AG20443 (cell line): ENCODE data around the gene ZNF576.
"Not testable (repeated sequence)": the region's sequence is repeated elsewhere in the genome, so short reads cannot be mapped to it uniquely, and the experiment has no call there.

Experiments used
- DNase-seq: peaks from one replicate; pipeline ENCODE4 v3.0.0; 2012; ENCODE audit warnings: low spot score, mixed read lengths

Gene ZNF576

DNA sequence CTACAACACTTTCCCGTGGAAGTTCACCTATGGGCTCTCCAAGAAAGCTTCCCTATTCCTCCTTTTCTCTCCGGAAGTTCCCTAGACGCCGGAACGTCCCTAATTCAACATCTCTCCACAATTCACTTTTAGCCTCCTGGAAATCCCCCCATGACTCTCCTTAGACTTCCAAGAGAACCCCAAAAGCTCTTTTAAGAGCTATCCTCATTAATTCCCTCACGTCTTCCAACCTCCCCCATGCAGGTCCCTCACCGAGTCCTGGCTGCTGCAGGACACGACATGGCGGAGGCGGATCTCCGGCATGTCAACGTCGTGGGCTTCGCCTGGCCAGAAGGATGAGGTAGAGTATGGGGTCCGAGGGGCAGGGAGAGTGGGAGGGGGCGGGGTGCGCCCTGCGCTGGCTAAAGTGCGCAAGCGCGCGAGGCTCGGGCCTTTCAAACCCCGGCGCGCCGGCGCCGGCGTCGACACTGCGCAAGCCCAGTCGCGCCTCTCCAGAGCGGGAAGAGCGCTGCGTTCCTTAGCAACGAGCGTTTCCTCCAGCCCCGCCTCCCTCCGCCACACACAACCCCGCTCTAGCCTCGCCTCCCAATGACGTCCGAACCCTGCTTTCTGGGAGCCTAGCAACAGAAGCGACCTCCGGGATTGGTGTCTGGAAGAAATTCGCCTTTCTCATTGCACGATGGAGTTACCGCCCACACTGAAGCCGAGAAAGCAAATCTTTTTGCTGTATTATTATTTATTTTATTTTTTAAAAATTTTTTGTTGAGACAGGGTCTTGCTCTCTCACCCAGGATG, 21.0 kb upstream of the ZNF576 start, which contains the start of the genes PINLYP and XRCC1:
TSS of gene PINLYP (plus strand) at position 646 of the 795 bp plus-strand sequence. CDS start 1,391 bp downstream, outside the sequence.
TSS of gene XRCC1 (minus strand) at position 372 of the 795 bp plus-strand sequence. CDS start at position 303, 69 bp downstream.
- peak; percentile 99 for DNase-seq

DNA sequence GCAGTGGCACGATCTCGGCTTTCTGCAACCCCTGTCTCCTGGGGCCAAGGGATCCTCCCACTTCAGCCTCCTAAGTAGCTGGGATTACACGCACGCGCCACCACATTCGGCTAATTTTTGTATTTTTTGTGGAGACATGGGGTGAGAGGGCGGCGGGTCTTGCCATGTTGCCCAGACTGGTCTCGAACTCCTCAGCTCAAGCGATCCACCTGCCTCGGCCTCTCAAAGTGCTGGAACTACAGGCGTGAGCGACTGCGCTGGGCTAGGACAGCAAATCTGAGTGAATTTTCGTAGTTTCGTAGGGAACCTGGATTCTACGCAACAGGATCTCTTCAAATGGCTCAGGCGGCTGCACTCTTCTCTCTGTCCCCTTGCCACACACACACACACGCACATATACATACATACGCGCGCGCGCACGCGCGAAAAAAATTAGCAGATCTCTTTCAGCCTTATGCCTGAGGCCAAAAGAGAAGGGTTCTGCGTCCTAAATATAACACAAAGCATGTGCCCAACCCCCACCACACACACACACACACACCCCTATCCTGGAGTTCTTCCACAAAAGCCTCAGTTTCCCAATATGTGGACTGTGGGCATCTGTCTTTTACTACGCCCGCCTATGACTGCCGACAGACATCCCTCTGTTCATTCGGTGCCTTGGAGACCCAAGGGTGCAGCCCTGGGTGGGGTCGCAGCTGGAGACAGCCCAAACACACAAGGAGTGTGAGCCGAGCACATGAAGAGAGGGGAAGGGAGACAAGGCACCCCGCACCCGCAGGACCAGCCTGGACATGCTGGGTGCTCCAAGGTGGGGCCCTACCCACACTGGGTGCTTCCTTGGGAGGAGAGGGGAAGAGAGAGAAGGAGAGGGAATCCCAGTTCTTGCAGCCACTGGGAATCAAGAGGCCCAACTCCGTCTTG, 20.2 kb upstream of the ZNF576 start:
- no peak for DNase-seq

DNA sequence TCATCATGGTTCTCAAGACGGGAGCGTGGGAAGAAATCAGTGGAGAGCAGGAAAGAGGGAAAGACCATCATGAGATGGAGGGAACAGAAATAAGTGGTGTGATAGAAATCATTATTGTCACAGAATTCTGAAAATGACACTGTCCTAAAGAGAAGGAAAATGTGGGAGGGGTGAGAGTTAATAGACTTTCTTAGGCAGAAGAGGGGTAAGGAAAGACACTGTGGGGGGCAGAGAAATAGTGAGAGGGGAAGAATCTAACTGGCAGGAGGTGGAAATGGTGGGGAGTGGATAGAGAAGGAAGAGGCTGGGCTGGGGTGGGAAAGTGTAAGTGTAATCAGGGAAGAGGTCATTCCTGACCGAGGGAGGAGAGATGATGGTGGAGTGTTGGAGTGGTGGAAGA, 17.6 kb upstream of the ZNF576 start:
- no peak for DNase-seq

DNA sequence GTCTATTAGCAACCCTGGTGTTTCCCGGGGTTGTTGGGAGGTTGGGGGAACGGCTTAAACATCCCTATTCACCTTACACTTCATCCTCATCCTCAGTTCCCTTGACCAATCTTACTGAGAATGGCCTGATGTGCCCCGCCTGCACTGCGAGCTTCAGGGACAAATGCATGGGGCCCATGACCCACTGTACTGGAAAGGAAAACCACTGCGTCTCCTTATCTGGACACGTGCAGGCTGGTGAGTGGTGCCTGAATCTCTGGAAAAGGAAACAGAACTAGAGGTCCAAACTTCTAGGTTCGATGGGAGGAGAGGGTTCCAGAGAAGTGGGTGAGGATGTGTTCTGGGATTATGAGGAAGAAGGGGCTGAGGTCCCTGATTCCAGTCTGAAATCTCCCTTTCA, 14.9 kb upstream of the ZNF576 start:
- no peak for DNase-seq

DNA sequence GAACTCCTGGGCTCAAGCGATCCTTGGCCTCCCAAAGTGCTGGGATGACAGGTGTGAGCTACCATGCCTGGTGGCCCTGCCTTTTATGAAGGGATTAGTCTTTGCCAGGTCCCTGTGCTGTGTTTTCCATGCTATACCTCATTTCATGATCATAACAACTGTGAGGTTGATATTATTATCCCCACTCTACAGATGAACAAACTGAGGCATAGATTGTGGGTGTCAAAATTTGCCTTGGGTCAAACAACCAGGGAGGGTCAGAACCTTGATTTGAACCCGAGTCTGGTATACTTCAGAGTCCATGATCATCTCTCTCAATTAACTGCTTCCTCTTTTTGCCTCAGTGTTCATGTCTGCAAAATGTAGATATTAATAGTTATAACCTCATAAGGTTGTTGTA, 13.9 kb upstream of the ZNF576 start:
- no peak for DNase-seq

DNA sequence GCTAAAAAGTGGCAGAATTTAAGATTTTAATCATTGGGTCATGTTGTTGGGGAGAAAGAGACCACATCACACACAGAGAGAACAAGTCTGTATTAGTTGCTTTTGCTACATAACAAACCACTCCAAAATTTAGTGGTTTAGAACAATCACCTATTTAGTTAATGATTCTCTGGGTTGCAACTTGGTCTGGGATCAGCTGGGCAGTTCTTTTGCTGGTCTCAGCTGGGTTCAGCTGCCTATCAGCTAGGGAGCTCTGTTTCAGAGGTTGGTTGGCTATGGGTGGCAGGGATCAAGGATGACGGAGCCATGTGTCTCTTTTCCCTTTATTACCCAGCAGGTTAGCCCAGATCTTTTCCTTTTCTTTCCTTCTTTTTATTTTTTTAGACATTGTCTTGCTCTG, 11.9 kb upstream of the ZNF576 start:
- no peak for DNase-seq

DNA sequence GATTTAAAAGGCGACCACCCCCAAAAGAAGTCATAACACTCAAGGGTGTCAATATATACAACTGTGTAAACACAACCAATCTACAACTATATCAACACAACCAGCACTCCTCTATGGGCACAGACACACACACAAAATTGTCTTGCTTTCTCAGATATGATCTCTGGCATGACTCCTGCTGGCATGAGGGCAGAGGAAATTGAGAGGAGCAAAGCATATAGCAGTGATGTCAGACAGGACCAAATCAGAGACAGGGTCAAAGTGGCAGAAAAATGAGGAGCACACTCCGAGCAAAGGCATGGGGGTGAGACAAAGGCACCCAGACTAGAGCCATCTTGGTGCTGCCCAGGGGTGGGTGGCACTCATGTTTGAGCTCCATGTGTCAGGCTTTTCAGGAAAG, 10.0 kb upstream of the ZNF576 start:
- no peak for DNase-seq

DNA sequence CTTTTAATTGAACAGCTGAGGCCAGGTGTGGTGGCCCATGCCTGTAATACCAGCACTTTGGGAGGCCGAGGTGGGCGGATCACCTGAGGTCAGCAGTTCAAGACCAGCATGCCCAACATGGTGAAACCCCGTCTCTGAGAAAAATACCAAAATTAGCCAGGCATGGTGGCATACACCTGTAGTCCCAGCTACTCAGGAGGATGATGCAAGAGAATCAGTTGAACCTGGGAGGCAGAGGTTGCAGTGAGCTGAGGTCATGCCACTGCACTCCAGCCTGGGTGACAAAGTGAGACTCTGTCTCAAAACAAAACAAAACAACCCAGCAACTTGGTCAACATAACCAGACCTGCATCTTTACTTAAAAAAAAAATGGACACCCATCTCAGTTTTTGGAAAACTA, 9.4 kb upstream of the ZNF576 start:
- not testable (repeated sequence) for DNase-seq

DNA sequence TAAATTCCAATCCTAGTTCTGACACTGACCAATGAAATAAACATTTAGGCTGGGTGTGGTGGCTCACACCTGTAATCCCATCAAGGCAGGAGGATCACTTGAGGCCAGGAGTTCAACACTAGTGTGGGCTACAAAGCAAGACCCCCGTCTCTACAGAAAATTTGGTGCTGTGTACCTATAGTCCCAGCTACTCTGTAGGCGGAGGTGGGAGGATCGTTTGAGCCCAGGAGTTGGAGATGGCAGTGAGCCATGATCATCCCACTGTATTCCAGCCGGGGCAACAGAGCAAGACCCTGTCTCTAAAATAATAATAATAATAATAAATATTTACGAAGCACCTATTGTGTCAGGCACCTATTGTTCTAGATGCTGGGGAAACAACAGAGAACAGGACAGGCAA, 7.1 kb upstream of the ZNF576 start:
- no peak for DNase-seq

DNA sequence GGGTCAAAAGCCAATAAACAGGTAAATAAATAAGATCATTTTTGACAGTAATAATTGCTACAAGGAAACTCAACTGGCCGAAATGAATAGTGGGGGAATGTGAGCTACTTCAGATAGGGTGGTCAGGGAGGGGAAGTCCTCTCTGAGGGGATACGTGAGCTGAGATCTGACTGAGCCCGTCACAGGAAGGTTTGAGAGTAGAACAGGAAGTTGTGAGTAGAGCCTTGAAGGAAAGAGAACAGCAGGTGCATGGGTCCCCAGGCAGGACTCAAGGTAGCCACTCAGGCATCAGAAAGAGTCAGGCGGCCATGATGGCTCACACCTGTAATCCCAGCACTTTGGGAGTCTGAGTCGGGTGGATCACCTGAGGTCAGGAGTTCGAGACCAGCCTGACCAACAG, 6.7 kb upstream of the ZNF576 start:
- DNase-seq: no peak

DNA sequence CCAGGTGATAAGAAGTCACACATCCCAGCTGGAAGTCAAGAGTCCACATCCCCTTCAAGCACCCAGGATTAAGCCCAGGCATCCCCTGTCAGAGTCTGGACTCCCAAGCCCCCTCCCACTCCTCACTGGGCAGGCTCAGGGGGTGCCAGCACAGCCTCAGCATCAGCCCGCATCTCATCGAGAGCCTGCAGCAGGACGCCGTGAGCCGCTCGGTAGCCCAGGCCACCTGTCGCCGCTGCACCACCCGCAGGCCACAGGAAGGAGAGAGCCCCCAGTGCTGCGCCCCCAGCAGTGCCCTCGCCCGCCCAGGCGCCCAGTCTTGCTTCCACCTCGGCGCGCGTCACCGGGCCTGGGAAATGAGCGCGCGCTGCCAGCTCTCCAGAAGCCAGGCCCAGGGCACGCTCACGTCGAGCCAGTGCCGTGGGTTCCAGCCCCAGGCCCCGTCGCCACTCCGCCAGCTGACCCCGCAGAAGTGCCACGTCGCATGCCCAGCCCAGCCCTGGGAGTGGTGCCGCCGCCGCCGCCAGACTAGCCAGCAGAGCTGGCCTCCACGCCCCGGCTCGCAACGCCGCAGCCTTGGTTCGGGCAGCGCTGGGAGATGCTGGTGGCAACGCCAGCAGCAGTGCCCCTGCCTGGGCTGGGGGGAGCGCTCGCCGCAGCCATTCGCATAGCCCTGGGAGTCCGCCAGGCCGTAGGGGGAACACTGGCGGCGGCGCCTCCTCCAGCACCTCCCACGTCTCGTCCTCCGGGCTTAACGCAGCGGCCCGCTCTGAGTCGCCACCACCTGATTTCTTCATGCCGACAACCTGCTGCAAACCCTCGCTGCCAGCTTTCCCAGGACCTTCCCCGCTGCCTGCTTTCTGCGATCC, 4.3 kb upstream of the ZNF576 start:
- no peak for DNase-seq

DNA sequence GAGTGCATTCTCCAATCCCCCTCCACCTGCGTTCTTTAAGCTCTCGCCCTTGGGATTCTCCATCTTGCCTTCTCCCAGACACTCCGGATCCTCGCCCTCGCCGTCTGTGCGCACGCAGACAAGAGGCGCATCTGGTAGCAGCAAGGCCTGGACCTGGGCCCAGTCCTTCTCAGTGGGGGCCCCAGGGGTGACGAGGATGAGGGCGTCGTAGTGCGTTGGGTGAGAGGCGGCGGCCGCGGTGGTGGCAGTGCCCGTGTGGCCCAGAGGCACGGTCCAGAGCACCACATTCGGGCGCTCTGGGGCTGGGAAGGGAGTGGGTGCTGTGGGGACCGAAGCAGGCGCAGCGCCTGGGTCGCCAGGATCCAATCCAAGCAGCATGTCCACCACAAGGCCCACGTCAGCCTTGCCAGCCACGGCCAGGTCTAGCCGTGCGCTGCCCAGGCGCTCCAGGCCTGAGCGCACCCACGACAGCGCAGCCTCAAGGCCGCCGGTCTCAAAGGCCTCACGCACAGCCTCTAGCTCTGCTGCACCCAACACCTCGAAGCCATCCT, 3.5 kb upstream of the ZNF576 start:
- DNase-seq: no peak

DNA sequence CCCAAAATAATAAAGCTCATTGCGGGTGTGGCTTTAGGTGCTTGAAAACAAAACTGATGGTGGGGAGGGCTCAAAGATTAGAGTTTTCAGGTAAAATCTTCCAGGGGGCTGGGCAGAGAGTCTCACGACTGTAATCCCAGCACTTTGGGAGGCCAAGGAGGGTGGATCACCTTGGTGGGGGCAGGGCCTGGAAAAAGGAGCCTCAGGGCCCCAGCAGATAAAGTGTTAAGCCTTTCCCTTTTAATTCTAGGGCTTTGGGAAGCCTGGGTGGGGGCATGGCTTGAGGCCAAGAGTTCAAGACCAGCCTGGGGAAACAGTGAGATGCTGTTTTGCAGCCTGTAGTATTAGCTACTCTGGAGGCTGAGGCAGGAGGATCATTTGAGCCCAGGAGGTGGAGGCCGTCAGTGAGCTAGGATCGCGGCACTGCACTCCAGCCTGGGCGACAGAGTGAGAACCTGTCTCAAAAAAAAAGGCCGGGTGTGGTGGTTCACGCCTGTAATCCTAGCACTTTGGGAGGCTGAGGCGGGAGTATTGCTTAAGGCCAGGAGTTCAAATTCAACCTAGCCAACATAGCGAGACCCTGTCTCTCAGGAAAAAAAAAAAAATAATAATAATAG, 2.2 kb upstream of the ZNF576 start:
- DNase-seq: no peak

DNA sequence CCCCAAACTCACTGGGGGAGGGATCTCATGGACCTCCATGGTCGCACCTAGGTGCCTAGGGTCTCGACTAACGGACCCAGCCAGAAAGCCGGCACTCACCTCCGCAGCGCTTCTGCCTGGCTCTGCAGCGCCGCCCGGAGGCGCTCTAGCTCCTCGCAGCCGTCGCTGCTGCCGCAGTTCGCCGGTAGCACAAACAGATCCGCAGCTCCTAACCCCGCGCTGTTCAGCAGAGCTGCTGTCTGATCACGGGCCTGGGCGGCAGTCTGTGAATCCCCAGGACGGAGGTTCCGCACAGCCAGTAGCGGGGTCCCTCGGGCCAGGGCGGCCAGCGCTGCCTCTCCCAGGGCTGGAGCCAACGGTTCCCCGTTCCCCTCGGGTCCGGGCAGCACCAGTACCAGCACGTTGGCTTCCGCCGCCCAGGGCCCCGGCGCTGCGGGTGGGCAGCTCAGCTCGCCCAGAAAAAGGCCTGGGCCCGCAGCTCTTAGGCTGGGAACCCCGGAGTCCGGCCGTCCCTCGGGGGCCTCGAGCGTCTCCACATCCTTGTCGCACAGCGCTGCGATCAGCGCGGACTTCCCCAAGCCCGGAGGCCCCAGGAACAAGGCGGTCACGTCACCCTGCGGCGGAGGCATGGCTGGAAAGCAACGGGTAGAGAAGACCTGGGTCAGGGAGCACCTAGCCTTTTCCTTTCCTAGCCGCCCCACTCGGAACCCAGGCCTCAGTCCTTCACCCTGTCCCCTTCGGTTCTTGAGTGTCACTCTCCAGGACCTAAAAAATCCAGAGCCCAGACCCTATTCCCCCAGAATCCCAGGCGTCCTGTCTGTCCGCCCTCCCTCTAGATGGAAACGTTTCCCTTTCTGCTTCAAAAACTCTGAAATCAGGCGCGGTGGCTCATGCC, 1.4 kb upstream of the ZNF576 start:
- DNase-seq: peak; percentile 67

DNA sequence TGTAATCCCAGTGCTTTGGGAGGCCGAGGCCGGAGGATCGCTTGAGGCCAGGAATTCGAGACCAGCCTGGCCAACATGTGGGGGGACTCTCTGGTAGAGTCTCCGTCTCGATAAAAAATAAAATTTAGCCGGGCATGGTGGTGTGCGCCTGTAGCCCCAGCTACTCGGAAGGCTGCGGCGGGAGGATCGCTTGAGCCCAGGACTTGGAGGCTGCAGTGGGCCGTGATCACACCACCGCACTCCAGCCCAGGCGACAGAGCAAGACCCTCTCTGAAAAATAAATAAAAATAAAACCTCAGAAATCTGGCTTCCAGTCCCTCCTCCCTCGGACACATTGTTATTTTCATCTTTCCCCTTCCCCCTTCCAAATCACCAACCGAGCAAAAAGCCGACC, 793 bp upstream of the ZNF576 start:
- DNase-seq: no peak

DNA sequence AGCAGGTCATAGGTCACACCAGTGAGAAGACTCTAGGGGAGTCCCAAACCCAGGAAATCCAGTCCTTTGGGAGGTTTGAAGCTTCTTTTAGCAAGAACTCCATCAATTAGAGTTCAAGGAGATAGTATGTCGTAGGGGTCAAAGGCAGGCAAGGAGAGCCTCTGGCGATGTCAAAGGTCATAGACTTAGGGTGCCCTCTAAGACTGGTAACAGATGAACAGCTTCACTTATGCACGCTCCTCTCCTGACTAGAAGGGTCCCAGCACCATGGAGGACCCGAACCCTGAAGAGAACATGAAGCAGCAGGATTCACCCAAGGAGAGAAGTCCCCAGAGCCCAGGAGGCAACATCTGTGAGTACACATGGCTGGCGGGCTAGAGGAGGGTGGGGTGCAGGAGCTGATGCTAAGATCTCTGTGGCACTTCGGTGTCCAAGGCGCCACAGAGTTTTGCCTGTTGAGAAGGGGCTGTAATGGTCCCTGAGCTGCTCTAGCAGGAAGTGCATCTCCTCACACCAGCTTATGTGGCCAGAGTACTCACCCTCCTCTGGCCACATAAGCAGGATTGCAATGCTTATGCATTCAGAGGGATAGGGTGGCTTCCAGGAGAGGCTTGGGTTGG, 557 bp downstream of the ZNF576 start:
- DNase-seq: peak; percentile 24

DNA sequence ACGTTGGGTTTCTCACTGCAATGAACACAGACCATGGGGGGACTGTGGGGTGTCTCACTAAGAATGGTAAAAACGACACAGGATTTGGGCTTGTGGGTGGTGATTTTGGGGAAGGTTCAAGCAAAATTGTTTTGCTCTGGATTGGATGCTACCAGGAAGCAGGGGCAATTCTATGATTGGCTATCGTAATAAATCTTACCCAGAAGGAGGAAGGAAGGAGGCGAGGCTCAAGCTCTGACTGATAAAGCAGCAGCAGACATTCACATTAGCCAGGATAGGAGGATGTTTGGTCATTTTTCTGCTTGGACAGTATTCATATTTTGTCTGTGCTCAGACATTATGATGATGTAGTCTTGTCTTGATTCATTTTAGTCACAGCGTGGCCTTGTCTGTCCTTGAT, 1.5 kb downstream of the ZNF576 start:
- DNase-seq: no peak

DNA sequence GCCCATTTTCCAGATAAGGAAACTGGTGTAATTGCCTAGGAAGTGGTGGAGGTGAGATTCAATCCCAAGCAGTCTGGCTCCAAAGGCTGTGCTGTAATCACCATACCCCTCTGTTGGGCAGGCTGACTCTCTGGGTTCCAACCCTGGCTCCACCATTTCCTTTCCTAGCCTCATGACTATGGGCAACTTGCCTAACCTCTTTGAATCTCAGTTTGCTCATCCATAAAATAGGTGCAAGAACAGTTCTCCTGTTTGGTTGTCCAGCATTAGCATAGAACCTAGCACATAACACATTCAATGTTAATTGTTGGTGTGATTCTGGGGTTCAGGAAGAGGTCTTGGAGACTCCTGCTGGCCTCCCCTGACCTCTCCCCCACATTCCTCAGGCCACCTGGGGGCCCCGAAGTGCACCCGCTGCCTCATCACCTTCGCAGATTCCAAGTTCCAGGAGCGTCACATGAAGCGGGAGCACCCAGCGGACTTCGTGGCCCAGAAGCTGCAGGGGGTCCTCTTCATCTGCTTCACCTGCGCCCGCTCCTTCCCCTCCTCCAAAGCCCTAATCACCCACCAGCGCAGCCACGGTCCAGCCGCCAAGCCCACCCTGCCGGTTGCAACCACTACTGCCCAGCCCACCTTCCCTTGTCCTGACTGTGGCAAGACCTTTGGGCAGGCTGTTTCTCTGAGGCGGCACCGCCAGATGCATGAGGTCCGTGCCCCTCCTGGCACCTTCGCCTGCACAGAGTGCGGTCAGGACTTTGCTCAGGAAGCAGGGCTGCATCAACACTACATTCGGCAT, 2.2 kb downstream of the ZNF576 start:
- DNase-seq: no peak
